ENCODE data around the gene KCTD14. TPM values are rescaled to one million over a fixed set of nuclear protein-coding genes. Genes with fewer than 3 reads are reported as not detected.
A peak's percentile ranks its signal among the peaks of the same experiment; 100 is the strongest.

KCTD14 gene
- total RNA-seq, 1 experiment from 2014 or later: 8.2 TPM

GRCh38 chr11:77999446-78000030, 23.5 kb downstream of the KCTD14 start:
- Histone ChIP-seq H3K36me3 (ENCODE audit: control insufficient read depth, insufficient read depth, low read length) (no peaks in the 10 kb centered on the region), H3K4me1 (peaks cover 12% of the 10 kb centered on the region), H3K9me3 (no peaks in the 10 kb centered on the region), H3K27me3 (replicated peaks; ENCODE audit: control insufficient read depth, insufficient read depth, low read length) (no peaks in the 10 kb centered on the region), H3K4me3 (ENCODE audit: low read depth, low read length) (no peak overlapping the region)
- no peaks in the 10 kb centered on the region for H3K27me3 Mint-ChIP-seq (ENCODE audit: insufficient read depth, unreplicated experiment)
- POLR2A ChIA-PET: no interaction called here
- no peak overlapping the region for H3K4me3 Mint-ChIP-seq (ENCODE audit: unreplicated experiment)
- H3K9me3 Mint-ChIP-seq (ENCODE audit: unreplicated experiment): no peaks in the 10 kb centered on the region
- H3K27ac Mint-ChIP-seq (ENCODE audit: unreplicated experiment): no peak overlapping the region
- no peak for TF ChIP-seq CTCF (IDR thresholded peaks at IDR 0.05; ENCODE audit: insufficient read depth in 1 of 2, low read depth in 1 of 2, low read length in 1 of 2, severe bottlenecking in 1 of 2, unreplicated experiment in 1 of 2)
- no peak for DNase-seq
- BruUV-seq (replicated peaks): no TSS peak
- intact Hi-C loops (cut with micrococcal nuclease; ENCODE audit: unreplicated experiment): loop anchor here (1.0 to 5.0 kb wide), 4 partner anchors 21 to 223 kb away; no protein-coding TSS in a partner anchor
- H3K36me3 Mint-ChIP-seq (ENCODE audit: insufficient read depth, unreplicated experiment): no peaks in the 10 kb centered on the region
- H3K4me1 Mint-ChIP-seq (ENCODE audit: low read depth, unreplicated experiment): no peaks in the 10 kb centered on the region
- CTCF ChIA-PET: interaction anchor here (0.5 to 1.9 kb wide), 9 partner anchors 9 to 565 kb away, joined by 3 to 9 read pairs (median 4); no protein-coding TSS in a partner anchor

- BruUV-seq (replicated peaks): no TSS peak
- H3K4me3 Mint-ChIP-seq (ENCODE audit: unreplicated experiment): peak within 1 kb of the TSS; percentile 98
- ChIA-PET CTCF (interaction anchor here (0.5 to 1.7 kb wide), 23 partner anchors 9 to 1324 kb away, joined by 3 to 23 read pairs (median 4); partner anchors contain the start of gene NDUFC2), POLR2A (interaction anchor here (0.5 to 1.6 kb wide), 43 partner anchors 9 to 1076 kb away, joined by 3 to 26 read pairs (median 5); partner anchors contain the start of genes ALG8, CLNS1A, GAB2 and KCTD21)
- intact Hi-C loops (cut with micrococcal nuclease; ENCODE audit: unreplicated experiment): loop anchor here (1.0 to 2.0 kb wide), 4 partner anchors 36 to 358 kb away; partner anchors contain the start of genes CLNS1A and RSF1
- H3K36me3 Mint-ChIP-seq (ENCODE audit: insufficient read depth, unreplicated experiment): peaks cover 14% of the 10 kb centered on the region
- DNase-seq: peak; percentile 100
- H3K27ac Mint-ChIP-seq (ENCODE audit: unreplicated experiment): peak within 1 kb of the TSS; percentile 82
- no peaks in the 10 kb centered on the region for H3K9me3 Mint-ChIP-seq (ENCODE audit: unreplicated experiment)
- Histone ChIP-seq H3K4me3 (ENCODE audit: low read depth, low read length) (peak within 1 kb of the TSS; percentile 74), H3K36me3 (ENCODE audit: control insufficient read depth, insufficient read depth, low read length) (no peaks in the 10 kb centered on the region; the same call in 1 of the 2 replicates), H3K27me3 (replicated peaks; ENCODE audit: control insufficient read depth, insufficient read depth, low read length) (no peaks in the 10 kb centered on the region), H3K9me3 (no peaks in the 10 kb centered on the region), H3K4me1 (peaks cover 12% of the 10 kb centered on the region)
- H3K4me1 Mint-ChIP-seq (ENCODE audit: low read depth, unreplicated experiment): peaks cover 12% of the 10 kb centered on the region
- no peaks in the 10 kb centered on the region for H3K27me3 Mint-ChIP-seq (ENCODE audit: insufficient read depth, unreplicated experiment)
- TF ChIP-seq CTCF (IDR thresholded peaks at IDR 0.05; ENCODE audit: insufficient read depth in 1 of 2, low read depth in 1 of 2, low read length in 1 of 2, severe bottlenecking in 1 of 2, unreplicated experiment in 1 of 2): peak in 1 of 2 experiments; percentile 5
Measured at GRCh38 chr11:77994434-77995362, 28.4 kb downstream of the KCTD14 start, which contains the start of gene INTS4. Gene INTS4 (minus strand): TSS chr11:77994668. CDS start chr11:77994643, 25 bp downstream.

GRCh38 chr11:77993902-77994301, 29.2 kb downstream of the KCTD14 start:
- no peak for TF ChIP-seq CTCF (IDR thresholded peaks at IDR 0.05; ENCODE audit: insufficient read depth in 1 of 2, low read depth in 1 of 2, low read length in 1 of 2, severe bottlenecking in 1 of 2, unreplicated experiment in 1 of 2)
- peaks cover 12% of the 10 kb centered on the region for H3K4me1 Mint-ChIP-seq (ENCODE audit: low read depth, unreplicated experiment)
- intact Hi-C loops (cut with micrococcal nuclease; ENCODE audit: unreplicated experiment): loop anchor here (1.0 to 2.0 kb wide), 4 partner anchors 35 to 357 kb away; partner anchors contain the start of genes CLNS1A and RSF1
- no TSS peak for BruUV-seq (replicated peaks)
- peak overlapping the region; percentile 74 for H3K4me3 ChIP-seq (ENCODE audit: low read depth, low read length)
- CTCF ChIA-PET: interaction anchor here (0.6 to 1.7 kb wide), 8 partner anchors 9 to 1324 kb away, joined by 4 to 23 read pairs (median 6); no protein-coding TSS in a partner anchor
- peak in 1 of 2 experiments; percentile 33 for DNase-seq
- no peaks in the 10 kb centered on the region for H3K9me3 Mint-ChIP-seq (ENCODE audit: unreplicated experiment)
- H3K9me3 ChIP-seq: no peaks in the 10 kb centered on the region
- no peaks in the 10 kb centered on the region; the same call in 1 of the 2 replicates for H3K36me3 ChIP-seq (ENCODE audit: control insufficient read depth, insufficient read depth, low read length)
- peaks cover 12% of the 10 kb centered on the region for H3K4me1 ChIP-seq
- H3K27me3 ChIP-seq (replicated peaks; ENCODE audit: control insufficient read depth, insufficient read depth, low read length): no peaks in the 10 kb centered on the region
- no peaks in the 10 kb centered on the region for H3K27me3 Mint-ChIP-seq (ENCODE audit: insufficient read depth, unreplicated experiment)
- POLR2A ChIA-PET: interaction anchor here (0.6 to 1.5 kb wide), 14 partner anchors 11 to 528 kb away, joined by 3 to 26 read pairs (median 8); partner anchors contain the start of genes ALG8 and GAB2
- H3K27ac Mint-ChIP-seq (ENCODE audit: unreplicated experiment): peak overlapping the region; percentile 82
- H3K4me3 Mint-ChIP-seq (ENCODE audit: unreplicated experiment): peak overlapping the region; percentile 98
- peaks cover 14% of the 10 kb centered on the region for H3K36me3 Mint-ChIP-seq (ENCODE audit: insufficient read depth, unreplicated experiment)

Measured in Caco-2 (cell line).